Activated CD4-positive, alpha-beta T cell treated with anti-CD3 and anti-CD28 coated beads, Interleukin-2, amount 50 U/mL, for 4 hours (primary cell): Measurements from ENCODE around the gene ARFGAP1.

Experiments
- DNase-seq, 2 experiments: peaks; one replicate each; pipeline ENCODE4 v3.0.0-alpha.2; 2020

Gene ARFGAP1

GRCh38 chr20:63311186-63311832 is 38.7 kb downstream of the ARFGAP1 start:
- DNase-seq = no peak

GRCh38 chr20:63311833-63312243 is 39.2 kb downstream of the ARFGAP1 start:
- no peak for DNase-seq

DNA sequence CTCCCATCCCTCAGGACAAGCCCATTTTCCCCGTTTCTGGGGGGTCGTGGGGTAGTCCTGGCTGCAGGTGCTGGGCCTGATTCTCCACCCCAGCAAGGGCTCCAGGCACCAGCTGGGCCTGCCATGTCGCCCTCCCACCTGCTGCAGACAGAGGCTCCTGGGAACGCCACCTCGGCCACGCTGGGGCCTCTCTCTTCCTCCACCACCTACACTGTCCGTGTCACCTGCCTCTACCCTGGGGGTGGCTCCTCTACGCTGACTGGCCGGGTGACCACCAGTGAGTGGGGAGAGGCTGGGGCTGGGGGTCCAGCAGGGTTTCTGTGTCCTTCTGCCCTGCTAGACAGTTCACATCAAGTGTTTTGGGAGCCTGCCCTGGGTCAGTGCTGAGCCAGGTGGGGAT is 39.7 kb downstream of the ARFGAP1 start:
- no peak for DNase-seq

- DNase-seq = no peak
Measured at GRCh38 chr20:63312690-63313348, 40.2 kb downstream of the ARFGAP1 start.

DNA sequence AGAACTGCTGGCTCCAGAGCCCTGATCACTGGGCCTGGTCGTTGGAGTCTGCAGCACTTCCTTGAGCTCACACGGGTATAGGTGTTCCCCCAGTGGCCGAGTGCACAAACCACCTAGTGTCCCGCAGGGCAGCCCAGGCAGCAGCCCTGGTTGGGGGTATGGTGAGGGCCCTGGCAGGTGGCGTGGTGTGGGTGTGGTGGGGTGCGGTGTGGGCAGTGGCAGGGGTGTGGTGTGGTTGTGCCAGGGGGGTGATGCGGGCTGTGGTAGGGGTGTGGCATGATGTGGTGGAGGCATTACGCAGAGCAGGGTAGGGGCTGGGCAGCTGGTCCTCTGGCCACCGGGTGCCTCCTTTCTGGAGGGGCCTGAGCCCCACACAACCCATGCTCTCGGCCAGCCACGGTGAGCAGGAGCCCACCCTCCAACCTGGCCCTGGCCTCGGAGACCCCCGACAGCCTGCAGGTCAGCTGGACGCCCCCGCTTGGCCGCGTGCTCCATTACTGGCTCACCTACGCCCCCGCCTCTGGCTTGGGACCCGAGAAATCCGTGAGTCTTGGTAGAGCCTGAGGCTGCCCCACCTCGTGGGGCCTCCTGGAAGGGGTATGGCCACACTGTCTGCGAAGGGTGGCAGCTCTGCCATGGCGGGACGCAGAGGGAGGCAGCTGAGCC is 40.9 kb downstream of the ARFGAP1 start:
- DNase-seq = no peak

GRCh38 chr20:63314015-63314471 is 41.4 kb downstream of the ARFGAP1 start:
- DNase-seq = no peak

DNA sequence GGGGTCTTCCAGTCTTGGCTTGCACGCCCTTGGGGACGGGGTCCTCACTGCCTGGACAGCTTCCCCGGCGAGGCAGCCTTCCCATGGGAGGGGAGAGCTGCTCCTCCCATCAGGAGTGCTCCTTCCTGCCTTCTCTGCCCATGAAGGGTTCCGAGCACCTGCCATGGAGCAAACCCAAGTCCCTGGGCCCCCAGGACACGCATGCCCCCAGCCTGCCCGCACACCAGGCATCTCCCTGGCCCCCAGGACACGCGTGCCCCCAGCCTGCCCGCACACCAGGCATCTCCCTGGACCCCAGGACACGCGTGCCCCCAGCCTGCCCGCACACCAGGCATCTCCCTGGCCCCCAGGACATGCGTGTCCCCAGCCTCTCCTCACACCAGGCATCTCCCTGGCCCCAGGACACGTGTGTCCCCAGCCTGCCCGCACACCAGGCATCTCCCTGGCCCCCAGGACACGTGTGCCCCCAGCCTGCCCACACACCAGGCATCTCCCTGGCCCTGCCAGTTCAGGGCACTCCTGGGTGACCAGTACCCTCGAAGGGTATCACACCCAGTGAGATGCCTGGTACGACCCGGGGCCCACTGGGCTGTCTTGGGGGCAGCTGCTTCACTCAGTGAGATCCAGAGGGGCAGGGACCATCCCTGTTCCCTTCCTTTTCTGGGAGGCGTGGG is 42.1 kb downstream of the ARFGAP1 start:
- DNase-seq = no peak

DNA sequence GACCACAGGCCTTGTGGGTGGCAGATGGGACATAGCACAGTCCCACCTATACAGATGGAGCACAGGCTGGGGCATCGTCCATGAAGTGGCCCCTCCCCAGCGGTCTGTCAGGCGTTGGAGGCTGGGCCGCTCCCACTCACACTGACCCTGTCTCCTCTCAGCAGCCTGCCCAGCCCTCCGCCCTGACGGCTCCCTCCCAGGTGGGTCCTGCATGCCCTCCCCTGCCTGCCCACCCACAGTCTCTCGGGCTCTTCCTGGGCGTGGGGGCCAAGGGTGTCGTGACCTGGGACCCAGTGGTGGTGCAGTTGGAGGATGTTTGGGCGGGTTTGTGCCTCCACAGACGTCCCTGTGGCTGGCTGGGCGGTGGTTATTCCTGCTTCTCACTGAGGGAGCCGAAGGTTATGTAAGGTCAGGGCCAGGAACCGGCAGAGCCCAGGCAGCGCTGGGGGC is 42.7 kb downstream of the ARFGAP1 start:
- DNase-seq = no peak

DNA sequence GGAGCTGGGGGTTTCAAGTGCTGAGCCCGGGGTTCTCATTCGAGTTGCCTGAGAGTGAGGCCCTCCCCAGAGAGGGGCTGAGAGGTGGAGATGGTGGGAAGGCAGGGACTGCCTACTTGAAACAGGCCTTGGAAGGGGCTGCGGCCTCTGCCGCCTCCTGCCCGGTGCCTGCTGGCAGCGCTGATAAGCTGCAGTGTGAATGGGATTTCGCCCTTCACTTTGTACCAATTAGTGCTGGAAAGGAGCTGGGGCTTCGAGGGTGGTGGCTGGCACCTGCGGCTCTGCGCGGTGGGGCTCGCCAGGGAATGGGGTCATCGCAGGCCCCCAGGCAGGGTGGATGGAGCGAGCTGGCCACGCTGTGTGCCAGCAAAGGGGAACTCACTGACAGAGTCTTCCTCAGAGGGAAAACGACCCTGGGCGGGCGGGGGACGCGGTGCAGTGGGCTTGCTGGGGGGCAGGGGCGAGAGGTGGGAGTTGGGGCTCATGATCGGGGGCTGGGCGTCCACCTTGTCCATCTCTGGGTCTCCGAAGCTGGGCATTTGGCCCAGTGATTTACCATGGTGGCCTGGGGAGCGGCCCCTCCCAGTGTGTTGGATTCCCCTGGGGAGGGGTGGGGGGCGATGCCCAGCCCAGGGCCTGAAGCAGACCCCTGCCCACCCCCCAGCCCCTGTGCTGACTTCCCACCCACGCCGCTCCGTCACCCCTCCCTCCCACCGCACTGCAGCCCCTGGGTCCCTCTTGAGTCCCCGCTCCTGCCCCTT is 43.3 kb downstream of the ARFGAP1 start:
- no peak for DNase-seq

DNA sequence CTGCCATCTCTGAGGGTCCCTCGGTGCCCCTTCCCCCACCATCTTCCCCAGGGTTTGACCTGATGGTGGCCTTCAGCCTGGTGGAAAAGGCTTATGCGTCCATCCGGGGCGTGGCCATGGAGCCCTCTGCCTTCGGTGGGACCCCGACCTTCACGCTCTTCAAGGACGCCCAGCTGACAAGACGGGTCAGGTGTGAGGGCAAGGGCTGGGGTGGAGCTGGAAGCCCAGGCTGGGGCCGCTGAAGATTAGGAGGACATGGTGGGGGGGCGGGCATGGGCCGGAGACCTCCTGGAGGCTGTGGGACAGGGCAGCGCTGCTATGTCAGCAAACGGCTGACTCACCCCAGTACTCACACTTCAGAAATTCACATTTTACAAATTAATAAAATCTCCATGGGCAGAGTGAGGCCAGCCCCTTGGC is 43.9 kb downstream of the ARFGAP1 start:
- no peak for DNase-seq

DNA sequence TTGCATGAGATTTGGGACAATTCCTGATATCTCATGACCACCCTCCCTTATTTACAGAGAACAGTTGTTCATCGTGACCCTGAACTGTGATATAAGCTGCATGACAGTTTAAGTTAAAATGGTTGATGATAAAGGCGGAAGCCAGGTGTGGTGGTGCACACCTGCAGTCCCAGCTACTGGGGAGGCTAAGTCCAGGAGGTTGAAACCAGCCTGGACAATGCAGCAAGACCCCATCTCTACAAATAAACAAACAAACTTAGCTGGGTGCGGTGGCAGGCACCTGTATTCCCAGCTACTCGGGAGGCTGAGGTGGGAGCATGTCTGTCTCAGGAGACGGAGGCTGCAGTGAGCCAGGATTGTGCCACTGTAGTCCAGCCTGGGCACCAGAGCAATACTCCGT is 44.4 kb downstream of the ARFGAP1 start:
- DNase-seq = no peak

- DNase-seq = no peak
Measured at GRCh38 chr20:63317601-63318291, 45.1 kb downstream of the ARFGAP1 start.

DNA sequence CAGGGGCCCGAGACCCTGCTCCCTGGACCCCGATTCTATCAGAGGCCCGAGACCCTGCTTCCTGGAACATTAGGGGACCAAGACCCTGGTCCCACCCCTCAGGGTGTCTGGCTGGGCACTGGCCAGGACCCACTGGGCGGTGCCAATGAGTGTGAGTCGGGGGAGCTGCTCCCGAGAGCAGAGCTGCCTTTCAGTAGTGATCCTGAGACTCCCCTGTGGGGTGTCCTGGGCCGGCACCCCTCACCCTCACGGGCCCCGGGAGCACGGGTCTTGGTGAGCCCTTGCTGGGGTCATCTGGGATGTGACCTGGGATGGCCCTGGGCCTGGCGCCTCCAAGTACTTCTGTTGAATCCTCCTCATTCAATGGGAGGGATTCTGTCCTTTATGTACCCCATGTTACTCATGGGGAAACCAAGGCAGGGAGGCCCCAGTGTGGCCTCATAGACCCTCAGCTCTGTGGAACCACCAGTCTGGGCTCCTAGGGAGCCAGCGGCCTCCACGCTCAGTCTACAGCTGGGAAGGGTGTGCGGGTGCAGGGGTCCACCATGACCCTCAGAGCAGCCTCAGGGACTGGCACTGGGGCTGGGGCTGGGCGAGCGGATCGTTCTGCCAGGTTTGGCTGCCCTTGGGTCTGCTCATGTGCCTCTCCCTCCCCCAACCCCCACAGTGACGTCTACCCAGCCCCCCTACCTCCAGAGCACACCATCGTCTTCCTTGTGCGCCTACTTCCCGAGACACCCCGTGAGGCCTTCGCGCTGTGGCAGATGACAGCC is 46.0 kb downstream of the ARFGAP1 start:
- no peak for DNase-seq

- no peak for DNase-seq
Measured at GRCh38 chr20:63319164-63320040, 46.8 kb downstream of the ARFGAP1 start.

DNA sequence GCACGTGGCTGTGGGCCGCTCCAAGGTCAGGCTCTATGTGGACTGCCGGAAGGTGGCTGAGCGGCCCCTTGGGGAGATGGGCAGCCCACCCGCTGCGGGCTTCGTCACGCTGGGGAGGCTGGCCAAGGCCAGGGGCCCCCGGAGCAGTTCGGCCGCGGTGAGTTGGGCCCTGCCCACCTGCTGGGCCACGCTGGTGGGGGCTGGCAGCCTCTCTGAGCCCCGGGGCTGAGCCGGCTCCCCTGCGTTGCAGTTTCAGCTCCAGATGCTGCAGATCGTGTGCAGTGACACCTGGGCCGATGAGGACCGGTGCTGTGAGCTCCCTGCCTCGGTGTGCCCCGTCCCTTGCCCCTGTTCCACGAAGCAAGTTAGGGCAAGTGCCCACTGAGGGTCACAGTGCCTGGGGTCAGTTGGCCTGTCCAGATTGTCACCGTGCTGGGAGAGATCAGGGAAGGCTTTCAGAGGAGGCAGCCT is 47.5 kb downstream of the ARFGAP1 start:
- no peak for DNase-seq

DNA sequence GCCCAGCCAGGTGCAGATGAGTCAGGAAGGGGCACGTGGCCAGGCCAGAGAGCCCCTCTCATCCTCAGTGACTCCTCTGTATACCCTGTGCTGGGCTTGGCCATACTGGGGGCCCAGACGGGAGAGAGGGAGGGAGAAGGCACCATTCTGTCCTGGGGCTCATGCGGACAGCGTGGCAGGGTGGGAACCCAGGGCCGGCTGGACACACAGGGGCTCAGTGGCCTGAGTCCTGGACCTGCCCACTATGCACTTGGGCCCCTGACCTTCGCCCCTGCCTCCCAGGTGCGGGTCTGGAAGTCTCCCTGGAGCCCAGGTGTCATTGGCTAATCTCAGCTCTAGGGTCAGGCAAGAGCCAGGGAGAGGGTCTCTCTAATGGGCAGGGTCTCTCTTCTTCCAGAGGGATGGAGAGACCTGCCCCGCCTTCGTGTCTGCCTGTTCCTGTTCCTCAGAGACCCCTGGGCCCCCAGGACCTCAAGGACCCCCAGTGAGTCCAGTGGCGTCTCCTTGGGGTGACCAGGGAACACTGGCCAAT is 48.1 kb downstream of the ARFGAP1 start:
- DNase-seq = no peak

- DNase-seq = no peak
Measured at GRCh38 chr20:63321148-63321831, 48.7 kb downstream of the ARFGAP1 start.

DNA sequence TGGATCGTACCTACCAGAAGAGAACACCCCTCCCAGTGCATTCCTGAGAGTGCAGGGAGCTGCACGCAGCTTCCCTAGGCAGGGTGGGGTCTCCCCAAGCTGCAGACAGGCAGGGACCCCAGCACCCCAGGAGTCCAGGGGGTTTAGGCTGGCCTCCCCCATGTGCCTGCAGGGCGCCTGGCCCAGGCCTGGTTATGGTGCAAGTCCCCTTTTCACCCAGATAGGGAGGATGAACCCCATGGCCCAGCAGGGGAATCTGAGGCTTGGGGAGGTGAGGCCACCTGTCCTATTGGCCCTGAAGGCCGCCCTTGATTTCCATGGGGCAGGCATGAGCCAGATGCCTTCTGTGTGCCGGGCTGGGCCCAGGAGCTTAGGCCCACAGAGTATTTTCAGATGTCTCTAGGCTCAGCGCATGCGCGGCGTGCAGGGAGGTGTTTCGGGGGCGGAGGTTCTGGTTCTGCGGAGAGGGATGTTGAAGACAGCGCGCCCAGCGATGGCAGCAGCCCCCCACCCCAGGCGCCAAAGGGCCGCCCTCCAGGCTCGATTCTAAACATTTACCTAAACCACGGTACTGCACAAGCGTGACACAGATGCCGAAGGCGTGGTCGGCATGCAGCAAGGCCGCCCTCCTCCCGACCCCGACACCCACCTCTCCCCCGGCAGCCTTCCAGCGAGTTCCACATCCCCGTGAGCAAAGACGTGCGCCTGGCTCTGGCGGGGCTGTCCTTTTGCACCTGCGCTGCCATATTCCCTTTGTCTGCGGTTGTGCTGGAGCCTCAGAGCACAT is 49.7 kb downstream of the ARFGAP1 start:
- DNase-seq = no peak
